Measurements from ENCODE around the gene BAIAP2.

- TF ChIP-seq POLR2A (IDR thresholded peaks at IDR 0.05) (no peak), CTCF (IDR thresholded peaks at IDR 0.05) (no peak), EP300 (IDR thresholded peaks at IDR 0.05) (no peak), POLR2AphosphoS5 (IDR thresholded peaks at IDR 0.05) (no peak)
These were observed 25.5 kb downstream of the BAIAP2 start for GRCh38 chr17:81060416-81060815.
